SJCRH30 (cell line): Measurements from ENCODE around the gene SPACA5B. TPM values are rescaled to one million over a fixed set of nuclear protein-coding genes. Genes with fewer than 3 reads are reported as not detected.
A peak's percentile ranks its signal among the peaks of the same experiment; 100 is the strongest.
"Not testable (repeated sequence)": the region's sequence is repeated elsewhere in the genome, so short reads cannot be mapped to it uniquely, and the experiment has no call there.

ENCODE experiments used
- DNase-seq, 2 experiments: peaks; one replicate each; pipeline ENCODE4 v3.0.0-alpha.2; 2015 to 2020
- H3K27ac ChIP-seq: fragments of 250-450 bp; sonication (Bioruptor Pico); 2 replicates; pipeline ENCODE4 v1.5.1; 2020; ENCODE audit warnings: mild to moderate bottlenecking, moderate library complexity
- H3K27me3 ChIP-seq: fragments of 250-450 bp; sonication (Bioruptor Pico); 2 replicates; pipeline ENCODE4 v1.5.1; 2020; ENCODE audit warnings: mild to moderate bottlenecking, moderate library complexity
- H3K36me3 ChIP-seq: fragments of 250-450 bp; sonication (Bioruptor Pico); 2 replicates; pipeline ENCODE4 v1.5.1; 2020; ENCODE audit warnings: mild to moderate bottlenecking, moderate library complexity
- H3K4me1 ChIP-seq: fragments of 250-450 bp; sonication (Bioruptor Pico); 2 replicates; pipeline ENCODE4 v1.5.1; 2020; ENCODE audit warnings: mild to moderate bottlenecking, moderate library complexity
- H3K4me3 ChIP-seq: fragments of 250-450 bp; sonication (Bioruptor Pico); 2 replicates; pipeline ENCODE4 v1.5.1; 2020; ENCODE audit warnings: mild to moderate bottlenecking, moderate library complexity
- H3K9me3 ChIP-seq: fragments of 250-450 bp; sonication (Bioruptor Pico); replicated peaks from 2 replicates; pipeline ENCODE4 v1.5.1; 2020; ENCODE audit warnings: mild to moderate bottlenecking, moderate library complexity
- total RNA-seq: library from RNA; depleted of rRNA; stranded (reverse); fragments of >200 nt; shearing (Covaris generic); gene quantifications from 2 replicates; pipeline ENCODE4 v1.2.3, GENCODE V29; 2014; rRNA removed

Gene SPACA5B
- not detected in 2 replicates for total RNA-seq

- not testable (repeated sequence) for H3K4me3 ChIP-seq, H3K36me3 ChIP-seq, H3K4me1 ChIP-seq, H3K27me3 ChIP-seq, H3K27ac ChIP-seq, DNase-seq, H3K9me3 ChIP-seq
These were observed at the start of gene SPACA5B for GRCh38 chrX:48130326-48130725. Gene SPACA5B, plus strand, starts transcription at chrX:48130626. Its CDS starts 62 bp downstream, at chrX:48130688.

DNA sequence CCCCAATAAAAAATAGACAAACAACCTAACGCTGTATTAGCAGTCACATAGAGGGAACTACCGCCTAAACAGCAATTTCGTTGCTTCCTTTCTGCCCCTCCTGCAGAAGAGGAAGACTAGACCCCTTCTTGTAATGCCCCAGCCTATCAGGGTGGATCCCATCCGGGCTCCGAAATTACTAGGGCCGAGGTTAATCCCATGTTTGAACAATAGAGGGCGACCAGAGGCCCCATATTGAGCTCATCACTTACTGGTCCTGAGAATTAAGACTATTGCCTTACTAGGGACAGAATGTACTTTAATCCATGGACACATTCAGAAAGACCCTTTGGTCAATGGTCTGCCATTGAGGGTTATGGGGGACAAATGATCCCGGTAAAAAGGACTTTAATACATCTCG lies 47.2 kb upstream of the SPACA5B start:
- H3K4me3 ChIP-seq = no peak overlapping the region

GRCh38 chrX:48083706-48084105 lies 46.7 kb upstream of the SPACA5B start:
- H3K36me3 ChIP-seq = no peaks in the 10 kb centered on the region
- no peaks in the 10 kb centered on the region for H3K4me1 ChIP-seq
- no peak overlapping the region for H3K4me3 ChIP-seq
- H3K27ac ChIP-seq = no peak overlapping the region
- no peak for DNase-seq
- H3K27me3 ChIP-seq = no peaks in the 10 kb centered on the region
- H3K9me3 ChIP-seq = no peaks in the 10 kb centered on the region

More for the DNA sequence above, 47.2 kb upstream of the SPACA5B start:
- Histone ChIP-seq H3K36me3 (no peaks in the 10 kb centered on the region), H3K4me1 (no peaks in the 10 kb centered on the region), H3K27ac (no peak overlapping the region), H3K27me3 (no peaks in the 10 kb centered on the region), H3K9me3 (no peaks in the 10 kb centered on the region)
- DNase-seq = peak; percentile 8 to 58

DNA sequence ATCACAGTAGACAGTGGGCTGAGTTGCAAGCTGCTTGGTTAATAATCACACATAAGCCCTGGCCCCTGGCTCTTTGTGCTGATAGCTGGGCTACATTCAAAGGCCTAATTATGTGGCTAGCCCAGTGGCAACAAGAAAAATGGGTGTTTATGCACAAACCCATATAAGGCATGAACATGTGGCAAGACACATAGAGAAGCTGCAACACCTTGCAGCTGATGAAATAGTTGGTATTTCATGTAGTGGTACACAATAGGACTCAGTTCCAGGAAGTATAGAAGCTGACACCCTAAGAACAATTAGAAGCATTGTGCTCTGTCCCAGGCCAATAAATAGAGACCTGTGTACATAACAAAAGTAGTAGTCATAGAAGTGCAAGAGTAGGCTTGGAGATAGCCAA lies 44.3 kb upstream of the SPACA5B start:
- H3K4me1 ChIP-seq = no peaks in the 10 kb centered on the region

DNA sequence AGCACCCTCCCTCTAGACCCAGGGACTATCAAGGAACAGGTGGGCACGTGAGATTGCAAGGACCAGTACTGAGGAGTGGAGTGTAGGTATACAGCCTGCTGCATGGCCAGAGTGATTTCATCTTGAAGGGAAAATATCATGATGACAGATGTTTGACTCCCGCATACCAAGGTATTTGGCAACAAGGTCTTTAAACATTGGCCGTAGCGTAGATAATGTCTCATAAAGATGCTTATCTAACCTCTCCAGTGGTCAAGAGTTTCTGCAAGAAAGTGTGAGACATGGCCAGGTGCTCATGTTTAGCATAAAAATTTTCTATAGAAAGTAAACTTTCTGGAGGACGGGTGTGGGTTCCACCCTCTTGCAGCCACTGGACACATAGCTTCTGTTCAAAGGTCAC lies 40.3 kb upstream of the SPACA5B start:
- DNase-seq = no peak

More for the DNA sequence above, 44.3 kb upstream of the SPACA5B start:
- DNase-seq = no peak
- no peaks in the 10 kb centered on the region for H3K9me3 ChIP-seq
- no peaks in the 10 kb centered on the region for H3K36me3 ChIP-seq
- no peaks in the 10 kb centered on the region for H3K27me3 ChIP-seq
- H3K27ac ChIP-seq = no peak overlapping the region
- no peak overlapping the region for H3K4me3 ChIP-seq

DNA sequence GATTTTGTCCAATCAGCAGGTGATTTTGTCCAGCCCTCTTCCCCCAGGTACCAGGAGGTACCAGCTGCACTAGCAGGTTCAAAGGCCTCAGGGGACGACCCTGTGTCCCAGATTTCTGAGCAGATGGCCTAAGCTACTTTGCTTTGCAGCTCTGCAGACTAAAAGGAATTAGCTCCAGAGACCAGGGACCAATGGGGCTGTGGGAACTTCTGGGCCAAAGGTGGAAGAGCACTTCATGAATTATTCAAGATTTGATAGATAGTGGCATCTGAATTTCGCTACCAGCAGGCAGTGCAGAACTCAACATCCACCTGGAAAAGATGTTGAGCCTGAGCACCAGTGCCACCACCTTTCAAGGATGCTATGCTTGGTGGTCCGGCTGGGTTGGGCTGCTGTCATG lies 37.9 kb upstream of the SPACA5B start:
- not testable (repeated sequence) for H3K27me3 ChIP-seq, H3K27ac ChIP-seq, DNase-seq

More for the DNA sequence above, 40.3 kb upstream of the SPACA5B start:
- H3K27me3 ChIP-seq = no peaks in the 10 kb centered on the region
- H3K36me3 ChIP-seq = no peaks in the 10 kb centered on the region
- no peak overlapping the region for H3K27ac ChIP-seq
- H3K4me3 ChIP-seq = no peak overlapping the region
- H3K4me1 ChIP-seq = no peaks in the 10 kb centered on the region
- H3K9me3 ChIP-seq = no peaks in the 10 kb centered on the region

GRCh38 chrX:48101443-48101842 lies 29.0 kb upstream of the SPACA5B start:
- H3K4me3 ChIP-seq = no peak overlapping the region

More for the DNA sequence above, 37.9 kb upstream of the SPACA5B start:
- H3K4me1 ChIP-seq, H3K4me3 ChIP-seq, H3K36me3 ChIP-seq, H3K9me3 ChIP-seq: not testable (repeated sequence)

DNA sequence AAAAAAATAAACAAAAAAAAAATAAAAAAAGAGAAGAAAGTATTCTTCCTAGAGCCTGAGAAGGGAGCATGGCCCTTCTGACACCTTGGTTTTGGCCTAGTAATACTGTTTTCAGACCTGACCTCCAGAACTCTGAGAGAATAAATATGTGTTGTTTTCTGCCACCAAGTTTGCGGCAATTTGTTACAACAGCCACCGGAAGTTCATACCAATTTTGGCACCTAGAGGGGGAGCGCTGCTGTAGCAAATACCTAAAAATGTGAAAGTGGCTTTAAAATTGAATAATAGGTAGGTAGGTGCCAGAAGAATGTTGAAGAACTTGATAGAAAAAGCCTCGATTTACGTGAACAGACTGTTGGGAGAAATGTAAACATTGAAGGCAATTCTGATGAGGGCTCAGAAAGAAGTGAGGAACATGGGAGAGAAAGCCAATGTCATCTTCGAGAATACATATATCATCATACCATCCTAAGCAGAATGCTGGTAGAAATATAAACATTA lies 27.5 kb upstream of the SPACA5B start:
- H3K9me3 ChIP-seq = no peaks in the 10 kb centered on the region
- no peaks in the 10 kb centered on the region for H3K4me1 ChIP-seq
- no peak for DNase-seq
- H3K4me3 ChIP-seq = no peak overlapping the region
- no peaks in the 10 kb centered on the region for H3K36me3 ChIP-seq
- H3K27me3 ChIP-seq = no peaks in the 10 kb centered on the region
- no peak overlapping the region for H3K27ac ChIP-seq

More at GRCh38 chrX:48101443-48101842, 29.0 kb upstream of the SPACA5B start:
- H3K27me3 ChIP-seq = no peaks in the 10 kb centered on the region
- no peak for DNase-seq
- H3K36me3 ChIP-seq = no peaks in the 10 kb centered on the region
- no peaks in the 10 kb centered on the region for H3K9me3 ChIP-seq
- no peak overlapping the region for H3K27ac ChIP-seq
- H3K4me1 ChIP-seq = no peaks in the 10 kb centered on the region

- no peak overlapping the region for H3K4me3 ChIP-seq
These were observed 22.7 kb upstream of the SPACA5B start for GRCh38 chrX:48107717-48108116.

GRCh38 chrX:48125286-48125685 lies 5.1 kb upstream of the SPACA5B start:
- not testable (repeated sequence) for H3K4me1 ChIP-seq, DNase-seq, H3K4me3 ChIP-seq, H3K36me3 ChIP-seq, H3K9me3 ChIP-seq, H3K27ac ChIP-seq, H3K27me3 ChIP-seq

More at GRCh38 chrX:48107717-48108116, 22.7 kb upstream of the SPACA5B start:
- DNase-seq = peak in 1 of 2 experiments; percentile 1
- Histone ChIP-seq H3K4me1 (no peaks in the 10 kb centered on the region), H3K36me3 (no peaks in the 10 kb centered on the region), H3K27ac (no peak overlapping the region), H3K9me3 (no peaks in the 10 kb centered on the region), H3K27me3 (no peaks in the 10 kb centered on the region)

DNA sequence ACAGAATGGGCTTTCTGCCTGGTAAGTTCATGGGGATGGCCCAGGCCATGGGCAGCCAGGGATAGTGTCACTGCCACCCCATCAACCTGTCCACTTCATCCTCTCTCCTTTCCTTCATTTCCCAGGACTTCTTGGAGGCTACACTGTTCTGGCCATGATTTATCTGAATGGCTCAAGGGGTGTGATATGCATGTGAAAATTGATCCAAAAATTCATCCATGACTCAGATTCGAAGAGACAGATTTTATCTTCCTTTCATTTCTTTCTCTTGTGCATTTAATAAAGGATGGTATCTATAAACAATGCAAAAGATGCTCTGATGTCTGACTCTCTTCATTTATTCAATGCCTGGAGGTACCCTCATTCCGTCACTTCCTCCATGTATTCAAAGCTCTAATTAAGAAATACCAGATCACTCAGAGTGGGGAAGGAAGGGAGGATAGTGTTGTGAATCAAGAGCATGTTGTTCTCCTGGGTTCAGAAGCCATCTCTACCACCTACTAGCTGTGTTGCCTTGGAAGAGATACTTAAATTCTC lies 1.9 kb downstream of the SPACA5B start:
- not testable (repeated sequence) for H3K9me3 ChIP-seq, H3K36me3 ChIP-seq, H3K4me1 ChIP-seq, DNase-seq, H3K27ac ChIP-seq, H3K27me3 ChIP-seq, H3K4me3 ChIP-seq

- H3K27me3 ChIP-seq, DNase-seq, H3K9me3 ChIP-seq, H3K36me3 ChIP-seq, H3K4me1 ChIP-seq, H3K4me3 ChIP-seq, H3K27ac ChIP-seq: not testable (repeated sequence)
These were observed 8.7 kb downstream of the SPACA5B start for GRCh38 chrX:48139076-48139475.

- not testable (repeated sequence) for H3K27ac ChIP-seq, H3K36me3 ChIP-seq, H3K27me3 ChIP-seq, H3K9me3 ChIP-seq, H3K4me3 ChIP-seq, H3K4me1 ChIP-seq, DNase-seq
These were observed 11.5 kb downstream of the SPACA5B start for GRCh38 chrX:48141810-48142508.

- H3K27ac ChIP-seq, H3K36me3 ChIP-seq, H3K27me3 ChIP-seq, H3K4me1 ChIP-seq, H3K9me3 ChIP-seq, H3K4me3 ChIP-seq, DNase-seq: not testable (repeated sequence)
These were observed 12.3 kb downstream of the SPACA5B start for GRCh38 chrX:48142697-48143096.

DNA sequence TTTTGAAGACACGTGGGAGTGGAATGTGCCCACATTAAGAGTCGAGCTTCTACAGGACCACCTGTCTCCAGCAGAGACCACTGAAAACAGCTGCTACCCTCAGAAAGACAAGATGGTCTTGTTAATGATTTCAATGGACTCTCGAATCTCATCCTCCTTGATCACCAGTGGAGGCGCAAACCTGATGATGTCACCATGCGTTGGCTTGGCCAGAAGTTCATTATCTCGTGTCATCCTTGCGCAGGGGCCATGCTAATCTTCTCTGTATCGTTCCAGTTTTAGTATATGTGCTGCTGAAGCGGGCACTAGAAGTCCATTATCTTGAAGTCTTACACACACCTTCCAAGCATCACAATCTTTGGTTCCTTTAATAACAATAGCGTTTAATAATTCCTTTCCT lies 23.3 kb downstream of the SPACA5B start:
- no peak overlapping the region for H3K27ac ChIP-seq
- H3K4me3 ChIP-seq = no peak overlapping the region
- no peaks in the 10 kb centered on the region for H3K27me3 ChIP-seq
- H3K9me3 ChIP-seq = no peaks in the 10 kb centered on the region
- peak; percentile 1 to 4 for DNase-seq
- H3K4me1 ChIP-seq = no peaks in the 10 kb centered on the region
- H3K36me3 ChIP-seq = no peaks in the 10 kb centered on the region

- Histone ChIP-seq H3K4me1 (no peaks in the 10 kb centered on the region), H3K36me3 (no peaks in the 10 kb centered on the region), H3K27ac (no peak overlapping the region), H3K4me3 (no peak overlapping the region), H3K27me3 (no peaks in the 10 kb centered on the region), H3K9me3 (no peaks in the 10 kb centered on the region)
- DNase-seq = no peak
These were observed 24.4 kb downstream of the SPACA5B start for GRCh38 chrX:48154796-48155195.
